GM12891 (cell line): ENCODE results near the gene CACNA1A.

Experiments used
- POLR2A ChIP-seq: IDR thresholded peaks from 2 replicates; pipeline ENCODE4 v1.6.1; 2011; ENCODE audit warnings: low read depth, low read length, control low read depth
- POLR2AphosphoS5 ChIP-seq: IDR thresholded peaks from 2 replicates; pipeline ENCODE4 v1.6.1; 2011; ENCODE audit warnings: low read depth, low read length, control low read depth

- TF ChIP-seq POLR2A, result no peak
- no peak for TF ChIP-seq POLR2AphosphoS5
Measured at GRCh38 chr19:13284929-13285928, 221.1 kb downstream of the CACNA1A start.
